Gastroesophageal sphincter (tissue), 3 donors: ENCODE data around the gene RPL10A.

Experiments
- POLR2A ChIP-seq, 2 donors: fragments of 450-650 bp; IDR thresholded peaks; one replicate each; pipeline ENCODE4 v1.6.1; 2017; ENCODE audit warnings: antibody characterized with exemption in 2 of 2, mild to moderate bottlenecking in 2 of 2, moderate library complexity in 1 of 2
- POLR2AphosphoS5 ChIP-seq: sonication (generic); formaldehyde crosslinking; IDR thresholded peaks from one replicate; pipeline ENCODE4 v1.6.1; 2017; ENCODE audit warnings: antibody characterized with exemption
- TF ChIP-seq, protein P1 (sequence below), 4 experiments: fragments of 200-600 bp in 2 of 4; fragments of 450-650 bp in 2 of 4; sonication (generic) in 1 of 4; IDR thresholded peaks; one replicate each; pipeline ENCODE4 v1.5.1; 2017 to 2019; ENCODE audit warnings: antibody characterized with exemption in 4 of 4, mild to moderate bottlenecking in 2 of 4, moderate library complexity in 2 of 4

DNA sequence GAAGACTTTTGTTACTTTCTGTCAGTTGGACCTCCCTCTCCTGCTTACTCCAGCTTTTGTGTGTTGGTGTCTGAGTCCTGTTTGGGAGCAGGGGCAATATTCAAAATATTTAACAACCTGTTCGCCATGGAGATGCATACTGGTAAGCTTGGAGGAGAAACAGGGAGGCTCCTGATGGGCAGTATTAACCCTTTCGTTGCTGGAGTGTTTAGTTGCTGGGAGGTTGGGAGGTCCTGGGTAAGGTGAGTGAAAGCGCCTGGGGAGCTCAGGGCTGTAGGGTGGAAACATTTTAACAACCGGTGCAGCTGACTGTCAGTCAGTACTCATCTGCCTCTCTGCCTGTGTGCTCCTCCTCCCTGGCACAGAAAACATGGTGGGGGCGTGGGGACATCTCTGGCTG, 40.3 kb downstream of the RPL10A start:
- TF ChIP-seq, protein P1, sequence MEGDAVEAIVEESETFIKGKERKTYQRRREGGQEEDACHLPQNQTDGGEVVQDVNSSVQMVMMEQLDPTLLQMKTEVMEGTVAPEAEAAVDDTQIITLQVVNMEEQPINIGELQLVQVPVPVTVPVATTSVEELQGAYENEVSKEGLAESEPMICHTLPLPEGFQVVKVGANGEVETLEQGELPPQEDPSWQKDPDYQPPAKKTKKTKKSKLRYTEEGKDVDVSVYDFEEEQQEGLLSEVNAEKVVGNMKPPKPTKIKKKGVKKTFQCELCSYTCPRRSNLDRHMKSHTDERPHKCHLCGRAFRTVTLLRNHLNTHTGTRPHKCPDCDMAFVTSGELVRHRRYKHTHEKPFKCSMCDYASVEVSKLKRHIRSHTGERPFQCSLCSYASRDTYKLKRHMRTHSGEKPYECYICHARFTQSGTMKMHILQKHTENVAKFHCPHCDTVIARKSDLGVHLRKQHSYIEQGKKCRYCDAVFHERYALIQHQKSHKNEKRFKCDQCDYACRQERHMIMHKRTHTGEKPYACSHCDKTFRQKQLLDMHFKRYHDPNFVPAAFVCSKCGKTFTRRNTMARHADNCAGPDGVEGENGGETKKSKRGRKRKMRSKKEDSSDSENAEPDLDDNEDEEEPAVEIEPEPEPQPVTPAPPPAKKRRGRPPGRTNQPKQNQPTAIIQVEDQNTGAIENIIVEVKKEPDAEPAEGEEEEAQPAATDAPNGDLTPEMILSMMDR (IDR thresholded peaks at IDR 0.05), result no peak
- no peak for TF ChIP-seq POLR2A (IDR thresholded peaks at IDR 0.05)
- TF ChIP-seq POLR2AphosphoS5, result no peak
